ENCODE results near the gene FOXP1.
A peak's percentile ranks its signal among the peaks of the same experiment; 100 is the strongest.

FOXP1 gene

DNA sequence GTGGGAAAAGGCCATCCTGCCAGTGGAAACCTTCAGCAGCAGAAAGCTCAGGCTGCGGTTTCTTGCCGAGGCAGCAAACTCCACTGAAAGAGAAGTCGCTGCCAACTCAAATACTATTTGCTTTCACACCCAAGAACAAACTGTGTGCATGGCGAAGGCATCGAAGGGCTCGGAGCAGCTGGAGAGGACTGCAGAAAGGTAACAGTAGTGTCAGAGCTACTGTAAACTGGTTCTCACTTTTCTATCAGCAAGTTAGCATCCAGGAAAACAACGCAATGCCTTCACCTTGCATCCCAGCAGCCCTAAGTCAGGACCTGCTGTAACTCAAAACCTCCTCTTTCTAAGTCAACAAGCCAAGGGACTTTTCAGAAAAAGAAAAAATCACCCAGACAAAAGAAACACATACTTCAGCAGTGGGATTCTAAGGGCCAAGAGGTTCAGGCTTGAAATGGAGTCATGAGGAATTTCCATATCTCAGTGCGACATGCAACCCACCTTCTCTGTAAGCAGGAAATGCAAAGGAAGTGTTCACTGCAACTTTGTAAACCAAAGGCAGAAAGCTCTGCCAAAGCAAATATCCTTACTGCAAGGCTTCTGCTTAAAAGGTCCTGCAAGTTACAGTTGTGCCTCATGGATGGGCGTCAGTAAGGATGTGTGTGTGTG lies 193.5 kb downstream of the FOXP1 start:
- Histone ChIP-seq H3K4me1 (ENCODE audit: control insufficient read depth, insufficient read depth, low read length, unreplicated experiment) (peaks cover 6% of the 10 kb centered on the region), H2AFZ (ENCODE audit: low read length, unreplicated experiment) (no peak overlapping the region), H3K4me3 (ENCODE audit: low read depth, low read length) (0 out of 2 replicates have a peak overlapping the region, but pooled peaks have one; percentile 13), H3K79me2 (ENCODE audit: control insufficient read depth, insufficient read depth, low read length, unreplicated experiment) (no peaks in the 10 kb centered on the region), H3K36me3 (ENCODE audit: insufficient read depth, low read length) (no peaks in the 10 kb centered on the region), H3K27me3 (ENCODE audit: insufficient read depth, low read length) (no peaks in the 10 kb centered on the region), H3K27ac (ENCODE audit: low read depth, low read length) (no peak overlapping the region)

GRCh38 chr3:71389191-71389590 lies 194.3 kb downstream of the FOXP1 start:
- H3K4me3 ChIP-seq (ENCODE audit: low read depth, low read length), result no peak overlapping the region
- H3K27ac ChIP-seq (ENCODE audit: low read depth, low read length), result no peak overlapping the region
- no peaks in the 10 kb centered on the region for H3K27me3 ChIP-seq (ENCODE audit: insufficient read depth, low read length)
- H3K36me3 ChIP-seq (ENCODE audit: insufficient read depth, low read length), result no peaks in the 10 kb centered on the region
- peaks cover 11% of the 10 kb centered on the region for H3K4me1 ChIP-seq (ENCODE audit: control insufficient read depth, insufficient read depth, low read length, unreplicated experiment)
- H3K79me2 ChIP-seq (ENCODE audit: control insufficient read depth, insufficient read depth, low read length, unreplicated experiment), result no peaks in the 10 kb centered on the region
- H2AFZ ChIP-seq (ENCODE audit: low read length, unreplicated experiment), result no peak overlapping the region

GRCh38 chr3:71388535-71389120 lies 194.9 kb downstream of the FOXP1 start:
- Histone ChIP-seq H3K79me2 (ENCODE audit: control insufficient read depth, insufficient read depth, low read length, unreplicated experiment) (no peaks in the 10 kb centered on the region), H3K4me3 (ENCODE audit: low read depth, low read length) (no peak overlapping the region), H3K27ac (ENCODE audit: low read depth, low read length) (no peak overlapping the region), H3K4me1 (ENCODE audit: control insufficient read depth, insufficient read depth, low read length, unreplicated experiment) (peaks cover 14% of the 10 kb centered on the region), H3K36me3 (ENCODE audit: insufficient read depth, low read length) (no peaks in the 10 kb centered on the region), H3K27me3 (ENCODE audit: insufficient read depth, low read length) (no peaks in the 10 kb centered on the region), H2AFZ (ENCODE audit: low read length, unreplicated experiment) (no peak overlapping the region)

DNA sequence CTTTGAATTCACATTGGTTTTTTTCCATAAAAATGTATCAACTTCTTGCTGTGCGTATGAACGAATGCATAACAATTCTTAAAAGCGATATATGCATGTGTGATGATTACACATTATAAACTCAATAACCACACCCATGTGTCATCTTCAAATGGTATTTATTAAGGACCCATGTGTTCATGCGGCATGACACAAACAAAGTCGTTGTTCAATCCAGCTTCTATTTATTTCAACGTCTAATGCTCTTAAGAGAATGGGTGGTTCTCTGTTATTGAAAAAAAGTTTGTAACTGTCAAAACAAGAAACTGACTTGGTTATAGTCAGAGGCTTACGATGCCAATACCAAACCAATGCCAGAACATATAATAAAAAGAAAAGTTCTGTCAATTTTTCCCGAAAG lies 195.9 kb downstream of the FOXP1 start:
- Histone ChIP-seq H3K36me3 (ENCODE audit: insufficient read depth, low read length) (no peaks in the 10 kb centered on the region), H3K79me2 (ENCODE audit: control insufficient read depth, insufficient read depth, low read length, unreplicated experiment) (no peaks in the 10 kb centered on the region)

DNA sequence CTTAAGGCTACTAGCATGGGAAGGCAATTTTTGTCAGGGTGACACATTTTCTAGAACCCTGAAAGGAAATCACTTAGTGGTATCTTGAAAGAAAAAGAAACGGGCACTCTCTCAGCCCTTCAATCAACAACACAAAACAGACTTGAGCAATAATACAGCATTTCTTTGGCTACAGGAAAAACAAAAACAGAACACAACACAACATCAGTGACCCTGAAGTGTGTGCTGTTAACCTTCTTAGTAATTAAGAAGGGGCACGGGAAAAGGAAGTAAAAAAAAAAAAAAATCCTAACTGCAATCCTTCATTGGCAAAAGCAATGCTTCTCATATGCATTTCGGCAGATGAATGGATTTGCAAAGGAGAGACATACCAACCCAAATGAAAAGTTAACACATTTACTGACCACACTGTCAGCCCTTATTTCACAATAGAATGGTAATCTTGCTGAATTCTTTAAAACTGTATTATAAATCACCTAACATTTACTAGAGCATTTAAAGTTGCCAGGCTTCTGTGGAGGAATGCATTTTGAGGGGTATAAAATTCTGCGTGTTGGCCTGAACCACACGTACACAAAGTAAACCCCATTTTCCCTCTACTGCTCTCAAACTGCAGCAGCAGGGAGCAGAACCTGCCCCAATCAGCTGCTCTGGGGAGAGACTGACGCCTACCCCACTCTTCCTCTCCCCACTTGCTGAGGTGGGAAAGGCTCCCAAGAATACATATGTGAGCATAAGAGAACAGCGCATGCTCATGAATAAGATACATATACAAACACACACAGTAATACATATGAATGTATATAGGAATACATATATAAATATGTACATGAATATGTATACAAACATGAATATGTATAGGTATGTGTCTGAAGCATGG lies 198.5 kb downstream of the FOXP1 start:
- H3K4me1 ChIP-seq (ENCODE audit: control insufficient read depth, insufficient read depth, low read length, unreplicated experiment), result peaks cover 11% of the 10 kb centered on the region
- H3K27ac ChIP-seq (ENCODE audit: low read depth, low read length), result no peak overlapping the region
- no peaks in the 10 kb centered on the region for H3K27me3 ChIP-seq (ENCODE audit: insufficient read depth, low read length)
- no peak overlapping the region for H3K4me3 ChIP-seq (ENCODE audit: low read depth, low read length)
- no peak overlapping the region for H2AFZ ChIP-seq (ENCODE audit: low read length, unreplicated experiment)
- H3K36me3 ChIP-seq (ENCODE audit: insufficient read depth, low read length), result no peaks in the 10 kb centered on the region
- no peaks in the 10 kb centered on the region for H3K79me2 ChIP-seq (ENCODE audit: control insufficient read depth, insufficient read depth, low read length, unreplicated experiment)

More for the DNA sequence above, 195.9 kb downstream of the FOXP1 start:
- no peak overlapping the region for H3K27ac ChIP-seq (ENCODE audit: low read depth, low read length)
- H3K4me1 ChIP-seq (ENCODE audit: control insufficient read depth, insufficient read depth, low read length, unreplicated experiment), result peaks cover 14% of the 10 kb centered on the region
- no peak overlapping the region for H2AFZ ChIP-seq (ENCODE audit: low read length, unreplicated experiment)
- no peaks in the 10 kb centered on the region for H3K27me3 ChIP-seq (ENCODE audit: insufficient read depth, low read length)
- no peak overlapping the region for H3K4me3 ChIP-seq (ENCODE audit: low read depth, low read length)

- peaks cover 8% of the 10 kb centered on the region for H3K4me1 ChIP-seq (ENCODE audit: control insufficient read depth, insufficient read depth, low read length, unreplicated experiment)
- H3K27ac ChIP-seq (ENCODE audit: low read depth, low read length), result no peak overlapping the region
- H3K27me3 ChIP-seq (ENCODE audit: insufficient read depth, low read length), result no peaks in the 10 kb centered on the region
- no peak overlapping the region for H2AFZ ChIP-seq (ENCODE audit: low read length, unreplicated experiment)
- no peak overlapping the region for H3K4me3 ChIP-seq (ENCODE audit: low read depth, low read length)
- no peaks in the 10 kb centered on the region for H3K79me2 ChIP-seq (ENCODE audit: control insufficient read depth, insufficient read depth, low read length, unreplicated experiment)
- H3K36me3 ChIP-seq (ENCODE audit: insufficient read depth, low read length), result no peaks in the 10 kb centered on the region
These were observed 199.1 kb downstream of the FOXP1 start for GRCh38 chr3:71384388-71384787.

GRCh38 chr3:71380096-71380495 lies 203.4 kb downstream of the FOXP1 start:
- H3K36me3 ChIP-seq (ENCODE audit: insufficient read depth, low read length), result no peaks in the 10 kb centered on the region
- no peak overlapping the region for H3K4me3 ChIP-seq (ENCODE audit: low read depth, low read length)
- no peaks in the 10 kb centered on the region for H3K79me2 ChIP-seq (ENCODE audit: control insufficient read depth, insufficient read depth, low read length, unreplicated experiment)
- H2AFZ ChIP-seq (ENCODE audit: low read length, unreplicated experiment), result no peak overlapping the region
- peaks cover 8% of the 10 kb centered on the region for H3K4me1 ChIP-seq (ENCODE audit: control insufficient read depth, insufficient read depth, low read length, unreplicated experiment)
- no peaks in the 10 kb centered on the region for H3K27me3 ChIP-seq (ENCODE audit: insufficient read depth, low read length)
- no peak overlapping the region for H3K27ac ChIP-seq (ENCODE audit: low read depth, low read length)

DNA sequence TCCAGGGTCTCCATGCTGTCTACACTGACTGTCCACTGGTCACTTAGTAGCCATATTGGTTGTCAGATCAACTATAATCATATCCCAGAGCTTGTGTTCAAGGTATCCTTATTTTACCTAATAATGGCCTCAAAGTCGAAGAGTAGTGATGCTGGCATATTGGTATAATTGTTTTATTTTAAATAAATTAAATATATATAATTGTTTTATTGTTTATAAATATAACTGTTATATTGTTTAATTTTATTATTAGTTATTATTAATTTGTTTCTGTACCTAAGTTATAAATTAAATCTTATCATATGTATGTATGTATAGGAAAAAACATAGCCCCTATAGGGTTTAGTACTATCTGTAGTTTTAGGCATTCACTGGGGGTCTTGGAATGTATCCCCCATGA lies 205.0 kb downstream of the FOXP1 start:
- Histone ChIP-seq H3K4me1 (ENCODE audit: control insufficient read depth, insufficient read depth, low read length, unreplicated experiment) (no peaks in the 10 kb centered on the region), H3K27ac (ENCODE audit: low read depth, low read length) (no peak overlapping the region), H3K79me2 (ENCODE audit: control insufficient read depth, insufficient read depth, low read length, unreplicated experiment) (no peaks in the 10 kb centered on the region), H3K4me3 (ENCODE audit: low read depth, low read length) (no peak overlapping the region), H3K27me3 (ENCODE audit: insufficient read depth, low read length) (no peaks in the 10 kb centered on the region), H3K36me3 (ENCODE audit: insufficient read depth, low read length) (no peaks in the 10 kb centered on the region), H2AFZ (ENCODE audit: low read length, unreplicated experiment) (no peak overlapping the region)

- H2AFZ ChIP-seq (ENCODE audit: low read length, unreplicated experiment), result no peak overlapping the region
- no peaks in the 10 kb centered on the region for H3K36me3 ChIP-seq (ENCODE audit: insufficient read depth, low read length)
- no peak overlapping the region for H3K27ac ChIP-seq (ENCODE audit: low read depth, low read length)
- H3K4me1 ChIP-seq (ENCODE audit: control insufficient read depth, insufficient read depth, low read length, unreplicated experiment), result no peaks in the 10 kb centered on the region
- H3K27me3 ChIP-seq (ENCODE audit: insufficient read depth, low read length), result no peaks in the 10 kb centered on the region
- no peaks in the 10 kb centered on the region for H3K79me2 ChIP-seq (ENCODE audit: control insufficient read depth, insufficient read depth, low read length, unreplicated experiment)
- H3K4me3 ChIP-seq (ENCODE audit: low read depth, low read length), result no peak overlapping the region
These were observed 206.6 kb downstream of the FOXP1 start for GRCh38 chr3:71376911-71377310.

DNA sequence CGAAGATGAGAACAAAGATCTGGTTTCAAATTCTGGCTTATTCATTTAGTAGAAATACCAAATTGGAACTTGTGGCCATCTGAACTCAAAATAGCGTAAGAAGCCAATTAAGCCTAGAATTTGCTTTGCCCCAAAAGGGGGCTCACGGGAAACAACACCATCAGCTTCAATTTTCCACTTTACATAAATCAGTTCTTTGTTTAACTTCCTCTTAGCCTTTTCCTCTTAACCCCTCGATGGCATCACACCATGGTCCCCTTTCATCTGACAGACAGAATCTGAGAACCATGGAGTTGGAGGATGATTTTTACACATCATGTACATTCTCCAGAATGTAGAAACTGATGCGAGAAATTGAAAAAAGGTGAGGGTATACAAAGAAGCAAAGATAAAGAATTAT lies 207.0 kb downstream of the FOXP1 start:
- Histone ChIP-seq H3K27me3 (ENCODE audit: insufficient read depth, low read length) (no peaks in the 10 kb centered on the region), H3K36me3 (ENCODE audit: insufficient read depth, low read length) (no peaks in the 10 kb centered on the region), H3K27ac (ENCODE audit: low read depth, low read length) (no peak overlapping the region)

More for the DNA sequence above, 207.0 kb downstream of the FOXP1 start:
- H2AFZ ChIP-seq (ENCODE audit: low read length, unreplicated experiment), result no peak overlapping the region
- H3K4me1 ChIP-seq (ENCODE audit: control insufficient read depth, insufficient read depth, low read length, unreplicated experiment), result no peaks in the 10 kb centered on the region
- H3K79me2 ChIP-seq (ENCODE audit: control insufficient read depth, insufficient read depth, low read length, unreplicated experiment), result no peaks in the 10 kb centered on the region
- H3K4me3 ChIP-seq (ENCODE audit: low read depth, low read length), result no peak overlapping the region
